HG03354 (cell line): ENCODE data around the gene TOR2A.
A peak's percentile ranks its signal among the peaks of the same experiment; 100 is the strongest.

Source experiments
- ATAC-seq: cut with Tn5 transposase; IDR thresholded peaks from one replicate; pipeline ENCODE4 v1.9.1; 2021; ENCODE audit warnings: mild to moderate bottlenecking; ENCODE audit not compliant: unreplicated experiment, poor library complexity, severe bottlenecking

TOR2A gene

DNA sequence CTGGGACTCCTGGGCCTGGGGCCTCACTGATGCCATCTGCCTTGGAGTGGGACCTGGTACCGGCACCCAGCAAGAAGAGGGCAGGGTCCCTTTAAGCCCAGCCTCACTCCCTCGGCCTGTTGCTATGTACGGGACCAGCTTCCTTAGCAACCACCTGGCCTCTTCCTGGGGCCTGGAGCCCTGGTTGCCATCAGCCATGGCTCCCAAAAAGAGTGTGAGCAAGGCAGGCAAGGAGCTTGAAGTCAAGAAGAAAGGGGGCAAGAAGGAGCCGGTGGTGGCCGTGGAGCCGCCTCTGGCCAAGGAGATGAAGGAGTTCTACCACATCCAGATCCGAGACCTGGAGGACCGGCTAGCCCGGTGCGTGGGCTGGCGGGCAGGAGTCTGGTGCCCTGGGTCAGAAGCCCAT lies 28.3 kb downstream of the TOR2A start, which contains the start of gene CFAP157:
CFAP157 (plus strand) TSS at position 153 of the 406 bp plus-strand sequence; CDS start at position 197, 44 bp downstream.
- no peak for ATAC-seq

DNA sequence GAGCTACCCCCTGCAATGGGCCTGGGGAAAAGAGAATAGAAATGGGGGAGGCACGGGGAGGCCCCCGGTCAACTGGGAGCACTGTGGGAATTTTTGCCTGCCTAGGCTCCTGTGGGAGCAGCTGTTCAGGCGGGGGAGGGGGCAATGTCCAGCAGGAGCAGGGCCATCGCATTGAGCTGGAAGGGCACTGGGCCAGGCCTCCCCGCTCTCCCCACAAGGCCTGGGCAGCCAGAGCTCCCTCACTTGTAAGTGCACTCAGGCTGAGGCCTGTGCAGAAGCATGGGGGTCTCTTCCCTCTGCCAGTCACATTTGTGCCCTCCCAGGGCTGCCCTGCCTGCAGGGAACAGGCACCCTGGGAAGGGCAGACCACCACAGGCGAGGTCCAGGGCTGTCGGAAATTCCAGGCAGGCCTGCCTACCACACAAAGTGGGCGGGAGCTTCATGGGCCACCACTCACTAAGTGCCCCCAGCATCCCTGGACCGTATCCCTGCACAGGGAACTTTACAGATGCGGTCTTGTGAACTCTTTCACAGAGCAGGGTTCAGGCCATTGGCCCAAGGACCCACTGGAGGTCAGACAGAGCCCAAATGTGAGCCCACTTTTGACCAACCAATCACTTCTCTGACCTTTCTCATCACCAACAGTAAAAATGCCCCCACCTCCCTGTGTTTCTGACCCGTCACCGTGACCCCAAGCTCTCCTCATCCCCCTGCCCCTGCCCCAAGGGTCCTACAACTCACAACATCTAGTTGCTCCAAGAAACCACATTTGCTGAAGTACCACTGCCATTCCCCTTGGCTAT lies 29.3 kb downstream of the TOR2A start:
- no peak for ATAC-seq

DNA sequence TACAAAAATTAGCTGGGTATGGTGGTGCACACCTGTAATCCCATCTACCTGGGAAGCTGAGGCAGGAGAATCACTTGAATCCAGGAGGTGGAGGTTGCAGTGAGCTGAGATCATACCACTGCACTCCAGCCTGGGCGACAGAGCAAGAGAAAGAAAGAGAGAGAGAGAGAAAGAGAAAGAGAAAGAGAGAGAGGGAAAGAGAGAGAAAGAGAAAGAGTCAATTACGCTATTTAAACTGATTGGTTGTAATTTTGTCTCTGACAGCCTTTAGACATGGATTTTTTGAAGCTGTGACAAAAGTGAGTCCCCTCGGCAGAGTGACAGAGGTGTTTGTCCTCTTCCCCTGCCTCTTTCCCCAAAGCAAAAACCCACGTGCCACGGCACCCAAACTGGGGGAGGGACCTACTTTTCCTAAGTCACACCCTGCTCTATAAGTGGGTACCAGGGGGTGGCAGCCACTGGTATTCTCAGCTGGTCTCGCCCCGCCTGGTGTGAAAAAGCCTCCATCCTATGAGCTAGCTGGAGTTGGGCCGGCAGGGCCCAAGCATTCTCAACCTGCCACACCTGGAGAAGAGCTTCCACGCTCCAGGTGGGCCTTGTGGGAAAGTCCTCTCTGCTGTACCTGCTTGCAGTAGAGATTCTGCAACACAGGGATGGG lies 31.7 kb downstream of the TOR2A start:
- no peak for ATAC-seq

DNA sequence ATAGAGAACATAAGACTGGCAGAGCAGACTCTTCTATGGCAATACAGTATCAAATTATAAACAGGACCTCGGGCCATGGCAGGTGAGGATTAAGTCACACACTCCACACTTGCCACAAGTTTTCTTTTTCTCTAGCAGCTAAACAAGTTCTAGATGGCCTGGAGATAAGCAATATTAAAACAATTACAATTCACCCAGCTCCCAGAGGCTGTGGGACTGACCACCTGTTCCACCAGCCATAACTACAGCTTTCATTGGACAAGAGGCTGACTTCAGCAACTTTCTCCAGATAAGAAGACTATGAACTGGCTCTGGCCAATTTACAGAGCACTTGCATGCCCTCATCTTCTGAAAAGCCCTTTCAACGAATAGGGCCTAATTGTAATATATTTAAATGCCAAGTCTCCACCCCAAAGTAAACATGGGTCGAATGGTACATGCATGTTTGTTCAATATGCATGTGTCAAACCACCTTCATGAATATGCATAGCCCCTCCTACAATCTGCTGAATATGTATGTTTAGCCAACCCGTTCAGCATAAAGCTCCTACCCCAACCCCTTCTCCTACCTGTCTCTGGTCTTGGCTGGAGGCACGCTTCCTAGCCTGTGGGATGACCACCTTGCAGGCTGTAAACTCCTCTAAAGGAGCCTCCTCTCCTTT lies 34.4 kb downstream of the TOR2A start:
- ATAC-seq = no peak

DNA sequence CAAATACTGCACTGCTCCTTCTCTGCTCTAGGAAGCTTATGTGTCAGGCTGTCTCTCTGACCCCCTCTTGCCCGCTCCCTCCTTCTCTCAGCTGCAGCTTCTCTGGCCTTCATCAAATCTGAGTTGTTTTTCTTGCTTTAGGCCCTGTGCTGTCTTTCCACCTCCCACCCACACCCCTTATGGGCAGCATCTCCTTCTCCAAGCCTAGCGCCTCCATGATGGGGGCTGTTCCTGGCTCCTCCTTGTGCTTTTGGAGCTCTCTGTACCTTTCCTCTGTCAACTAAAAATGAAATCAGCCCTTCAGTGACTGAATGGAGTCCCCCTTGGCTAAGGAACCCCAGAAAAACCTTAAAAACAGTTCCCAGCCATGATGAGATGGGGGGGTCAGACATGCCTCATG lies 35.0 kb downstream of the TOR2A start:
- no peak for ATAC-seq

DNA sequence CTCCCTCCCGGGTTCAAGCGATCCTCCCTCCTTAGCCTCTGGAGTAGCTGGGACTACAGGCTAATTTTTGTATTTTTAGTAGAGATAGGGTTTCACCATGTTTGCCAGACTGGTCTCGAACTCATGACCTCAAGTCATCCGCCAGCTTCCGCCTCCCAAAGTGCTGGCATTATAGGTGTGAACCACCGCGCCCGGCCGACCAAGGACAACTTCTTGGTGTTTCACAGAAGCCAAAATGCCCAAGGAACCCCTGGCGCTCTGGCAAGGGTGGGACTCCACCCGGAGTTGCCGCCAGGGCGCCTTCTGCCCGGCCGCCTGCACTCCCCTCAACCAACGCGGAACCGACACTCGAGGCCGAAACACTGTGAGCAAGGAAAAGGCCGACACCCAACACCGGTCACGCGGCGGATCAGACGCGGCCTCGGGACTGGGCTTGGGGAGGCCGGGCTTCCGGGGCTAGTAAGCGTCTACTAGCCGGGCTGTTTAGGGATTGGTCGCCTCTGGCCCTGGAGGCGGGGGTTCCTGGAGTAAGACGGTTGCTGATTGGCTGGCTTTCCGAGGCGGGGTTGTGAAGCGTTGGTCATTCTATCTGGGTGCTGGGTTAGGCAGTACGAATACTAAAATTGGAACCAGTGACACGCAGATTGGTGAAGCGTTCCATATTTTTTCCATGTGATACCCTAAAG lies 36.0 kb downstream of the TOR2A start:
- ATAC-seq = peak; percentile 90

DNA sequence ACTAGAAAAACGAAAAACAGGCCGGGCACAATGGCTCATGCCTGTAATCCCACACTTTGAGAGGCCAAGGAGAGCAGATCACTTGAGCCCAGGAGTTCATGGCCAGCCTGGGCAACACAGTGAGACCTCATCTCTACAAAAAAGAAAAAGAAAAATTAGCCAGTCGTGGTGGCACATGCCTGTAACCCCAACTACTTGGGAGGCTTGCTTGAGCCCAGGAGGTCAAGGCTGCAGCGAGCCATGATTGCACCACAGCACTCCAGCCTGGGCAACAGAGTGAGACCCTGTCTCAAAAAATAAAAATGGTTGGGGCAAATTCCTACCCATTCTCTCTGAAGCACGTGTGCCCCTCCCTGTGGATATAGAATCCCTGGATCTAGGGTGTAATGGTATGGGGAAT lies 36.7 kb downstream of the TOR2A start:
- ATAC-seq = no peak

DNA sequence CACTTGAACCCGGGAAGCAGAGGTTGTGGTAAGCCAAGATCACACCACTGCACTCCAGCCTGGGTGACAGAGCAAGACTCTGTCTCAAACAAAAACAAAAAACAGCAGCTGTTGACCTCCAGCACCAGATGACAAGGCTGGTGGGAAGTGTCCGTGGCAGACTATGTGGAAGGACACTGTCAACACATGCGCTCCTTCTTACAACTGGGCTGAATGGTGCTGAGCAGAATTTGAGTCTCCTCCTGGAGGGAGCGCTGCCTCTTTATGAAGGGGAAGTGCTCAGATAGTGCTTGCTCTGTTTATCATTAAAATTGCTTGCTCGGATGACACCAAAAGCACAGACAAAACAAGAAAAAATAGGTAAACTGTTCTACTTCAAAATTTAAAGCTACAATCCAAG lies 37.5 kb downstream of the TOR2A start:
- no peak for ATAC-seq

DNA sequence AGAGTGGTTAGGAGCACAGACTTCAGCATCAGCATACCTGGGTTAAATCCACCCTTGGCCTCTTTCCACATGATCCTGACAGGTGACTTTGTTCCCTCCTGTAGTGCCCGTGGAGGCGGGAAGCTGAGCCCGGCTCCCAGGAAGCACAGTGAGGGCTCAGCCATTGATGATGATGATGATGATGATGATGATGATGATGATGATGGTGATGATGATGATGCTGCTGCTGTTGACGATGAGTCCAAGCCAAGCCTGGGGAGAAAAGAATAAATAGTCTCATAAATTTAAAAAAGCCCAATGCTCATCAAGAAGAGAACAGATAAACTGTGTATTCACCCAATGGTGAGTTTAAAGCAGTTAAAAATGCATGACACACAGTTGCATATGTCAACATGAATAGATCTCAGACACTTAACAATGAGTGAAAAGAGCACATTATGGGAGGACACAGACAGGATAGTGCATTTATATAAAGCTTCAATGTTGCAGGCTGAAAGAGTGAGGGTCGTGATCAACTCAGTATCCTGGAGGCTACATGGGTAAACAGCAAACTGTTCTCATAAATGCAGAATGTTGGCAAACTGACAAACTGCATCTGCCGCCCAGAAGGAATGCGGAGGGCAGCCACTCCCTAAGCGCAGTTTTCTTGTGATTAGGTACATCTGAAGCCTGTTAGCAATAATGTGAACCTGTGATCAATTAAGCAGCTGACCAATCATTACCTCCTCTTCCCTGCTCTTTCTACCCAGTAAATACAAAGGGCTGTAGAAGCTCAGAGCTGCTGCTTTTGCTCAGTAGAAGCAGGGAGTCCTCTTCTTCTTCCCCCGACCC lies 40.0 kb downstream of the TOR2A start:
- ATAC-seq = no peak

DNA sequence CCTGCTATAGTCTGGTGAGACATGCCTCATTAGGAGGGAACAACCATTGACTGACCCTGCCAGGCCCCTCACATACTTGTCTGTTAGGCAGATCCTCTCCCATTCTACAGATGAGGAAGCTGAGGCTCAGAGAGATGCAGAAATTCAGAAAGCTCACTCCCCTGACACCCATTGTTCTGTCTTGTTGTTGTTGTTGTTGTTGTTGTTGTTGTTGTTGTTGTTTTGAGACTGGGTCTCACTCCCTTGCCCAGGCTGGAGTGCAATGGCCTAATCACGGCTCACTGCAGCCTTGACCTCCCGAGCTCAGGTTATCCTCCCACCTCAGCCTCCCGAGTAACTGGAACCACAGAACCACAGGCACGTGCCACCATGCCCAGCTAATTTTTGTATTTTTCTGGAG lies 41.4 kb downstream of the TOR2A start:
- no peak for ATAC-seq

DNA sequence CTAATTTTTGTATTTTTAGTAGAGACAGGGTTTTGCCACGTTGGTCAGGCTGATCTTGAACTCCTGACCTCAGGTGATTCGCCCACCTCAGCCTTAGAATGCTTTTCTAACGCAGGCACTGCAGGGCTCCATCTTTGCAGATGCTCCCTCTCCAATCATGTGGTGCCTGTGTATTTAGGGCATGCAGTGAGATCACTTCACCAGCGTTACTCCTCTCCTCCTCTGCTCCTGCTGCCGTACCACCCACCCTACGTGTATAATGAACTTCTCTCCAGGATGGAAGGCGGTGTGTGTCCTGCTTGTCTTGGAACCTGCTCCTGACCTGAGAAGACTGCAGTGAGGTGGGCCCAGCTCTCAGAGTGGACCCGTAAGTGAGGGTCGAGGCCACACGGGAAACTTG lies 42.0 kb downstream of the TOR2A start:
- no peak for ATAC-seq

DNA sequence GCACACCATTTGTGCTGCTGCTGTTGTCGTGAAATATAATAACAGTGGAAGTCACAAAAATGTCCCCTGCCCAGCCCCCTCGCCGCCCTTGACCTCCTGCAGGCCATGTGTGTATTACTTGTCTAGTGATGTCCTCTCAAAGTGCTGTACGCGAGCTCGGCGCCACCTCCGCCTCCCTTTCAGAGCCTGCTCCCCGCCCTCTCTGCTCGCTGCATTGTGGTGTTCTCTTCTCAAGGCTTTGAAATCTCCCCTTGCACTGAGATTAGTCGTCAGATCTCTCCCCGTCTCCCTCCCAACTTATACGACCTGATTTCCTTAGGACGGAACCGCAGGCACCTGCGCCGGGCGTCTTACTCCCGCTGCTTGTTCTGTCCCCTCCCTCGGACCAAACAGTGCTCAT lies 43.0 kb downstream of the TOR2A start:
- ATAC-seq = no peak

DNA sequence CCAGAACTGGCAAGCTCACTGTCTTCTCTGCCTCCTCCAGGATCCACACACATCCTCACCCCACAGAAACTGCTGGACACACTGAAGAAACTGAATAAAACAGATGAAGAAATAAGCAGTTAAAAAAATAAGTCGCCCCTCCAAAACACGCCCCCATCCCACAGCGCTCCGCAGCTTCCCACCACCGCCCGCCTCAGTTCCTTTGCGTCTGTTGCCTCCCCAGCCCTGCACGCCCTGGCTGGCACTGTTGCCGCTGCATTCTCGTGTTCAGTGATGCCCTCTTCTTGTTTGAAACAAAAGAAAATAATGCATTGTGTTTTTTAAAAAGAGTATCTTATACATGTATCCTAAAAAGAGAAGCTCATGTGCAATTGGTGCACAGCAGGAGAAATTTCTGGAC lies 44.4 kb downstream of the TOR2A start:
- ATAC-seq = no peak

DNA sequence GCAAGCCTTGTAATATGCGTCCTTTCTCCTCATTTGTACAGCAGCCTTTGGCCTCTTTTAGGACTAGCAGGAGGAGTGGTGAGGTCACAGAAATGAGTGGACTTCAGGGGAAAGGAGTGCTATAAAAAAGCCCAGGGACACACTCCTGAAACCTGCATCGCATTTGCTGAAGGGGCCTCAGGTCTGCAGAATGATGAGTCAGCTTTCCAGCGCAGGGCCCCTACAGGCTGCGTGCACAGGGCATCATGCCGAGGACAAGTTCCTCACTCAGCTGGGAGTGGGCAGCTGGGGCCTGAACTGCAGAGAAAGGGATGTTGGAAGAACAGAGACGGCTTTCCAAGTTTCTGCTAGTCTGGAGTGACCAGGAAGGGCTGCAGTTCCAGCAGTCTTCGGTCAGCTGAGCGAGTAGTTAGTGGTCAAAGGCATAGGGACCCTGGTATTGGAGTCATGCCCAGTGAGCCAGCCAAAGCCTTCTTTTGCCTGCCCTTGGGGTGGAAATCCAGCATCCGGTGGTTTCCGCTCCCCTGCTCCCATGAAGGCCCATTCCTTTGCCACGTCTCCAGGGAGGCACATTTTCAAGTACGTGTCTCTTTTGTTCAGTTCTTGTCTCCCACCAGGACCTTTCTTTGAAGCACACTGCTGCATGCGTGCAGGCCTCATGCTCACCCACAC lies 45.6 kb downstream of the TOR2A start:
- no peak for ATAC-seq

DNA sequence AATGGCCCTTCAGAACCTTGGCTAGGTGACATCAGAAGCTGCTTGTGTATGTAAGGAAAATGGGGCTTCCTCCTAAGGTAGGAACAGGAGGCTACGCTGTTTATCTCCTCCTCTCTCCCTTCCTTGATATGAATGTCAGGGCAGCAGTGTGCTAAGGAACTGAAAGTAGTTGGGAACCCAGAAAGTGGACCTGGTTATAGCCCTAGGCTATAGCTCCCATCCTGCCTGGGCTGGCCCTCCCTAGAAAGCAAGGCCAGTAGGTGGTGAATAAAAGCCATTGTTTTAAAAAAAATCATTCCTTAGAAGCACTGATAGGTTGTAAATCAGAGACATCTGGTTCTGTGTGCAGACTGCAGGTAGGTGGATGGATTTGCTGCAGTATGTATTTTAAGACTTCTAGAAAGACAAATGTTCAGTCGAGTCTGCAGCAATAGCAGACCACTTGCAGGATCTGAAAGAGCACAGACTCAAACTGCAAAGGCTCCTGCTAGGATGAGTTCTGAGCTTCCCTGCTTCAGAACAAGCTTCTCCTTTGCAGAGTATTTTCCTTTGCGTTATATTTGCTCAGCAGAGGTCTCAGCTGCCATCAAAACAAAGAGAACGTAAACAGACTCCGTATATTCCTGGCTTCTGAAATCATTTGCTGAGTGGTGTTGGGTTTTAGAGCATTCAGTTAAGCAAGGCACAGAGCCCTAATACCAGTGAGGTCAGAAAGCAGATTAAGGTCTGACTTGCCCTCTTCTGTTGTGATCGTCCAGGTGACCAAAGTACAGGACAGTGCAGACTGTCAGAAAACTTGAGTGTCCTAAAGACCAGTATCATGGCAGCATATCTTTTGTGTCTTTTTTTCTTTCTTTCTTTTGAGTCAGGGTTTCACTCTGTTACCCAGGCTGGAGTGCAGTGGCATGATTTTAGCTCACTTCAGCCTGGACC lies 48.4 kb downstream of the TOR2A start:
- no peak for ATAC-seq

DNA sequence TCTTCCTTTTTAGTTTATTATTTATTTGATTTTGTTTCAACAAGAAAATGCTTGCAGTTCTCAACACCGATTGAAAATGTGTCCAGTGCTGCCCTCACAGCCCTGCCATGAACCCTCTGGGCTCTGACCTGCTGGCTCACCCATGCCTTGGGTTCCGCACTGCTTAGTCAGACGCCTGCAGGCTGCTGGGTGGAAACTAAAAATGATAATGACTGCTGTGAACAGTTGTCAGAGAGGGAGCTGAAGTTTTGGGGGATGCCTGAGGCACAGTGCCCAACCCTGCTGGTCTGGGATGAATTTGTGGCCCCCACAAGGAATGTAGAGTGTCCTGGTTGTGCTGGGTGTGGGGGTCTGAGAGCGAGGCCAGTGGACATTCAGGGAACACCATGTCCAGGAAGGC lies 50.5 kb downstream of the TOR2A start:
- ATAC-seq = no peak

DNA sequence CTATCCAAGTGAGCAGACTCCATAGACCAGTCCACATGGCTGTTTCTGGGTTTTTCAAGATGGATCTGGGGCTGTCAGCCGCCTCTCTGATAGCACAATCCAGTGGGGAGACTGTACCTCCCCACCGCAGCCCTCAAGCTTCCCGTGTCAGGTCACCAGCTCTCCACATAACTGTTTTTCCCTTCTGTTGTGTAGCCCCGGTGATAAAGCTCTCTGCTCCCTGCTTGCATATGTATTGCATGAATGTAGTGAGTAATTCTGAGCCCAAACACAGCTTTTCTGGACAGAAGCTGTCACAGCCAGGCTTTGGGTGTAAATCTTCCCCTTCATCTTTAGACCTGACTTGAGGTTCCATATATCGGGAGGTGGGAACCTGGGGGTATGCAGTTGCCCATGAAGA lies 51.4 kb downstream of the TOR2A start:
- ATAC-seq = no peak
